Kidney epithelial cell (primary cell): Measurements from ENCODE around the gene CASQ2. TPM values are rescaled to one million over a fixed set of nuclear protein-coding genes. Genes with fewer than 3 reads are reported as not detected.

Source experiments
- DNase-seq: peaks from one replicate; pipeline ENCODE4 v3.0.0-alpha.2; 2010; ENCODE audit warnings: low read depth
- H3K27me3 ChIP-seq: 2 replicates; pipeline ENCODE4 v1.6.0; 2011; ENCODE audit warnings: low read length; ENCODE audit not compliant: control insufficient read depth, insufficient read depth
- H3K36me3 ChIP-seq: 2 replicates; pipeline ENCODE4 v1.5.1; 2011; ENCODE audit warnings: low read length; ENCODE audit not compliant: control insufficient read depth, insufficient read depth
- H3K4me3 ChIP-seq: 2 replicates; pipeline ENCODE4 v1.5.1; 2011; ENCODE audit warnings: low read depth, mild to moderate bottlenecking, control low read depth, low read length
- CTCF ChIP-seq: IDR thresholded peaks from 2 replicates; pipeline ENCODE4 v1.5.1; 2011; ENCODE audit warnings: mild to moderate bottlenecking, moderate library complexity, low read length, control low read depth, inconsistent platforms; ENCODE audit not compliant: insufficient read depth, poor library complexity, severe bottlenecking
- total RNA-seq: library from RNA; depleted of rRNA; stranded (reverse); fragments of >200 nt; gene quantifications from 2 replicates; pipeline ENCODE4 v1.2.3, GENCODE V29; 2015

Gene CASQ2
- total RNA-seq, 1 donor from 2014 or later, result not detected

GRCh38 chr1:115723756-115724155 is 44.8 kb downstream of the CASQ2 start:
- TF ChIP-seq CTCF, result no peak
- Histone ChIP-seq H3K27me3 (no peaks in the 10 kb centered on the region), H3K36me3 (no peaks in the 10 kb centered on the region), H3K4me3 (no peak overlapping the region)
- no peak for DNase-seq

- no peak for TF ChIP-seq CTCF
- DNase-seq, result no peak
- Histone ChIP-seq H3K27me3 (no peaks in the 10 kb centered on the region), H3K4me3 (no peak overlapping the region), H3K36me3 (no peaks in the 10 kb centered on the region)
Observed at GRCh38 chr1:115722221-115722620, 46.3 kb downstream of the CASQ2 start.

- Histone ChIP-seq H3K27me3 (no peaks in the 10 kb centered on the region), H3K4me3 (no peak overlapping the region), H3K36me3 (no peaks in the 10 kb centered on the region)
- DNase-seq, result no peak
- no peak for TF ChIP-seq CTCF
Observed at GRCh38 chr1:115719285-115719684, 49.2 kb downstream of the CASQ2 start.

GRCh38 chr1:115718011-115718754 is 50.3 kb downstream of the CASQ2 start:
- no peak for DNase-seq
- no peak for TF ChIP-seq CTCF
- Histone ChIP-seq H3K4me3 (no peak overlapping the region), H3K27me3 (no peaks in the 10 kb centered on the region), H3K36me3 (no peaks in the 10 kb centered on the region)

GRCh38 chr1:115717541-115717940 is 51.0 kb downstream of the CASQ2 start:
- Histone ChIP-seq H3K4me3 (no peak overlapping the region), H3K27me3 (no peaks in the 10 kb centered on the region), H3K36me3 (no peaks in the 10 kb centered on the region)
- peak; percentile 52 for TF ChIP-seq CTCF
- DNase-seq, result no peak
